ENCODE data around the gene CACNG5. TPM values are rescaled to one million over a fixed set of nuclear protein-coding genes. Genes with fewer than 3 reads are reported as not detected.

The CACNG5 gene
- total RNA-seq, 1 donor from 2014 or later, result not detected

DNA sequence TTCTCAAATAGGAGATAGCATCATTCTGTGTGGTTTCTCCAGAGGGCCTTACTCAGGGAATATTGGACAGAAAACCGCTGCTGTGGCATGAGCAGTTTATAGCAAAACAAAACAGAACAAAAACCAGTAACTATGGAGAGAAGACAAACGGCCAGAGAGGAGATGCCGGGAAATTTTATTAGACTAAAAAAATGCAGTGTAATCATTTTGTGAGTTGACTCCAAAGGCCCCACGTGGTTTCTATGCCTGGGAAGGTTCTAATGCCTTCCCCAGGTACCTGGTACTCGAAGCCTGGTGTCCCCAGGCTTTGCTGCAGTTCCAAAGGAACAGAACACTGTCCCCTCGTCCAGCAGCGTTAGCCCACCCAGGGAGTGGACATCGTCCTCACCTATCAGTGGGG is 12.9 kb upstream of the CACNG5 start:
- DNase-seq (ENCODE audit: low read depth, low spot score), result no peak

DNA sequence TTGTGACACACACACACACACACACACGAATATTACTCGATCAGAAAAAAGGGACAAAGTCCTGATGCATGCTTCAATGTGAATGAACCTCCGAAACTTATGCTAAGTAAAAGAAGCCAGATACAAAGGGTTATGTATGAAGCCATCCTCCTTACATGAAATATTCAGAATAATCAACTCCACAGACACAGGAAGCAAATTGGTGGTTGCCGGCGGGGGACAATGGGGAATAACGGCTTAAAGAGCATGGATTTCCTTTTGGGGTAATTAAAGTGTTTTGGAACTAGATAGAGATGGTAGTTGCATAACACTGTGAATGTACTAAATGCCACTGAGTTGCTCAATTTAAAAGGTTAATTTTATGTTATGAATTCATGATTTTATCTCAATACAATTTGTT is 8.1 kb upstream of the CACNG5 start:
- DNase-seq (ENCODE audit: low read depth, low spot score), result no peak

DNA sequence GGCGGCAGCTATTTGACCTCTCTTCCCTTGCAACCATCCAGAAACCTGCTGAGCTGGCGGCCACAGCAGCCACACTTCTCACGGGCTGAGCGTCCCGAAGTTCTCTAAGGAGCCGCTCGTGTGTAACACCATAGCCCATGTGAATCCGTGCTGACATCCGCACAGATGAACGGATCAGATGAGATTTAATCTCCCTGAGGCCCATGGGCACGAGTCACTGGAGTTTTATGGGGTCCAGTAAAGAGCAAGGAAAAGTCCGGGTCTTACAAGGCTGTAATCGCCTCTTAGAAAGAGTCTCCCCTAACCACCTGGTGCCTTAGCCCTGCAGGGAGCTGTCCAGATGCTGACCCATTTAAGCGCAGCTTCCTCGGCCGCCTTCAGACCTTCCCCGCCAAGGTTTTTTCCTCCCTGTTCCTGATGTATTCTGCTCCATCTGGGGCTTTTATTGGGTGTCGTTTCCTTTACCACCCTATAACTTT is 5.5 kb upstream of the CACNG5 start:
- DNase-seq (ENCODE audit: low read depth, low spot score), result peak; percentile 10

DNA sequence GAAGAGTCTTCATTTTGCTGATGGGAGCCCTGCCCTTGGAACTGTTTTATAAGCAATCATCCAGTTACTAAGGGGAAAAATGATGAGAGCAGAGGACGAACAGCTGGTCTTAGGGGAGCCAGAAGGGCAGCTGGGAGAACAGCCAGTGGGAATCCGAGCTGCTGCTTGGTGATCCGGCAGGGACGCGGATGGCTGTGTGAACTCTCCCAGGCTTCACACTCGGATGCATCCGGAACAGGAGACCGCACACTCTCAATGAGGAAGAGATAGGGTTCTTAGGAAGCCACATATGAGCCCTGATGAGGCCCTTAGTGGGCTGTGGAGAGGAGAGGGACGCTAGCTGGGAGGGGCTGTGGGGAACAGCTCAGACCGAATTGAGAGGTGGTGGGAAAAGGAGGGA is 5.0 kb upstream of the CACNG5 start:
- DNase-seq (ENCODE audit: low read depth, low spot score), result no peak

DNA sequence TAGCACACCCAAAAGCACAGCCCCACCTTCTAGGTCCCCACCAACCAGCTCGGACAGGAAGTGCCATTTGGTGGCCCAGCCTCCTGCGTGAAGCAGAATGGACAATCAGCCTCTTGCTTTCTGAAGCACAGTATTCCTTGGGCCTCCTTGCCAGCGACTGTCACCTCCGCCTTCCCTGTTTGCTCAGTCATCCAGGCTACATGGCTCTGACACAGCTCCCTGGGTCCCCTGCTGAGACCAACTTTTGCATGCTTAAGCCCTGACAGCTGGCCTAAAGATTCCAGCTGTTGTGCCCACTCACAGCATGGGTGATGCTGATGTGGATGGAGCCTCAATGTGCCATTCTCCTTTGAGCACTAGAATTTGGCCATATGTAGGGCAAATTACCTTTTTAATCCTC is 4.5 kb upstream of the CACNG5 start:
- no peak for DNase-seq (ENCODE audit: low read depth, low spot score)

DNA sequence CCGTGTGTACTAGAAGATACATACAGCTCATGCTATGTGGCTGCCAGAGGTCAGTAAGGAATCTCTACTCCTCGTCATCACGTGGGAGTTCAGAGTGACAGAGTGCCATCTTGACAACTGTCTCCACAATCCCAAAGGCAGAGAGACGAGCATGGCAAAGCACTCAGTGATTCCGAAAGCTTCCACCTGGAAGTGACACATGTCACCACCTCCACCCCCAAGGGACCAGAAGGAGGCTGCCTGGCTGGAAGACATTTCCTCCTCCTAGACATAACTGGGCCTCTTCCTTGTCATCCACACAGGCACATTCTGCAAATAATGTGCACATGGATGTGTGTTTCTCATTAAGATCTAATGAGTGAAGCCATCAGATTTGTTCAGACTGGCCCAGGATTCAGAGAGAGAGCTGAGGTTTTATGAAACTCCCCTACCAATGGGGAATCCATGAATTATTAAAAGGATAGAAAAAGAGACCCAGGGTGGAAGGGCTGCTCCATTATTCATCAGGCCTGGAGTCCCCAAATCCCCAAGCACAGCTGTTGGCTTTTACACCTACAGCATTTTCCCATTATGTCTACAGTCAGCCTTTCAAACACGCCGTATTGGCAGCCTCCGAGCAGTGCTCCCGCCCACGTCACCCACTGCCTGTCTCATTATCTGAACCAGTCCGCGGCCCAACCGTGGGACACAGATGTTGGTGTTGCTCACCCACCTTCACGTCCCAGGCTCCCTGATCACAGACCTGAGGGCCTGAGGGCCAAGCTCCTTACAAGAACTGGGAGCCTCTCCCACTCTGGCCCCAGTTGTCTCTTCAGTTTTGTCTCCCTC is 3.3 kb upstream of the CACNG5 start:
- no peak for DNase-seq (ENCODE audit: low read depth, low spot score)

DNA sequence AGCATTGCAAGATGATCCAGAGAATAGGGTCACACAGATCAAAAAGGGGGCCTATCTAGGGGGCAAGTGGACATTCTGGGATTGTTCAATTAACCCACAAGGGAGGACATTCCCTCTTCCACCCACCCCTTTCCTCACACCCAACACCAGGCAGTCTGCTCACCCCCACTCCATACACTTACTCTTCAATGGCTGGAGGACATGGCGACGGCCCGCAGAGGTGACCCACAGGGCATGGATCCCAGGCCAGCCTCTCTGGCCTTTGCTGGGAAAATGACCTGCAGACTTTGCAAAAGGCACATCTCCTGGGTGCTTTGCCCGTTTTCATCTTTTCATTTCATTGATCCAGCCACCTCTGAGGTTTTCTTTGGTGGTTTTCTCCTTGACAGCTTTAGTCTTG is 1.7 kb upstream of the CACNG5 start:
- no peak for DNase-seq (ENCODE audit: low read depth, low spot score)

DNA sequence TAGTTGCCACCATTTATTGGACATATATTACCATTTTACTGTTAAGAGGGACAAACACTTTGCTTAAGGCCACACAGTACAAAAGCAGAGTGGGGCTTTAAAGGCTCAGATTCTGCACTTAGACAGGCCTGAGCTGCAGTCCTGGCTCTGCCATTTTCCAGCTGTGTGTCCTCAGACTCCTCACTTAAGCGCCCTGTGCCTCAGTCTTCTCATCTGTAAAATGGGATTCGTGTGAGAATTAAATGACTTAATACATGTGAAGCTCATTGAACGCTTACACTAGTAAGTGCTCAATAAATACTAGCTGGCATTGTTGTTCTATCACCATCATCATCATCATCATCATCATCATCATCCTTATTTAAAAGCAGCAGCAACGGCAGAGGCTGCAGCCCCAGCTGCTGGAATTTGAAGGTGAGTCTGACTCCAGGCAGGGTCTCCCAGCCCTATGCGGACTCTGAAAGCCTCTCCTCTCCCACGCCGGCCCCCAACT is 445 bp upstream of the CACNG5 start:
- no peak for DNase-seq (ENCODE audit: low read depth, low spot score)

DNA sequence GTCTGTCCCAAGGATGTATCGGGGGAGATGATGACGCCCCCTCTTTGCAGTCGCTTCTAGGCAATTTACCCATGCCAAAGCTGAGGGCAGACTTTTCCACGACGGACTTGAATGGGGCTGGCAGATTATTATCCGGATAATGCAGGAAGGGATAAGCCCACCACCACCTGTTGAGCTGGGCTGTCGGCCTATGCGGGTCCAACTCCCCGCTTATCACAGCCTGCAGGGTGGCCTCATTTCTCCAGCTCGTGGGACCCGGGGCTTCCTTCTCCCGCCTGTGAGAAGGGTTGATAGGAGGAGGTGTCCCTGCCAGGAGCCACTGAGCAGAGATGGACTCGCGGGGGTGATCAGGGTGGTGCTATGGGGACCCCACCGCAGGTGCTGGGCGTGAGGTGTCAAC is 559 bp downstream of the CACNG5 start:
- no peak for DNase-seq (ENCODE audit: low read depth, low spot score)

DNA sequence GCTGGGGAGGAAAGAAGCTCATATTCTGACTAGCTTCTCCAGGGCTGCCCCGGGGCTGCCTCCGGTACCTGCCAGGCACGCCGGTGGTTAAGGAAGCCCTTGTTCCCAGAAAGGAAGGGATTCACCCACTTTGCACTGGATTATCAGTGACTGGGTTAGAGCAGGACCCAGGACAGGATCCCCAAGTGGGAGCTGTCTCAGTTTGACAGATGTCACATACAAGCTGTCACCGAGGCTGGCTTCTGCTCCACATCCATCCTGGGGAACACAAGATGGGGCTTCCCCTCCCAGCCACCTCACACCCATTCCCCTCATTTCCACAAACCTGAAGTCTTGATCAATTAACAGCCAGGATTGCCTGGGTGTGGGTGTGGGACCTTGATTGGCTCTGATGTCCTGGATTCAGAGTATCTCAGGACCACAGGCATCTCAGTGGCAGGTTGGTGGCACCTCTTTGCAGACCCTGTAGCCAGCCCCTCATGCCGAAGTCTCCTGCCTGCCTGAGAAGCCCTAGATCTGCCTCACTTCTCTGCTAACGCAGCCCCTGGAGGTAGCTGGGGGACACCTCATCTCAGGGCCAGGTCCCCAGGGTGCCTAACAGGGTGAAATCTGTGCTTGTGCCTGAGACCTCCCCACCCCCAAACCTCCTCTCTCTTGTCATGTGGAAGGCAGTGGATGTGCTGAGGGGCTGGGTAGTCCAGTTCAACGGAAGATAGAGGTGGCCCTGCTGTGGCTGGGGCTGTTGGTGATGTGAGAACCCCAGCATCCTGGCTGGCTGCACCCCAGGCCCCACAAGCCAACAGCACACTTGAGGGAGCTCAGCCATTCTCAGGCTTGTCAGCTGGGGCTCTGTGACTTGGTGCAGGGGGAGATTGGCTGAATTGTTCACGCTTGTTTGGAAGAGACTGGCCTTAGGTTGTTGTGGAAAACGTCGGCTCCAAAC is 1.4 kb downstream of the CACNG5 start:
- no peak for DNase-seq (ENCODE audit: low read depth, low spot score)

DNA sequence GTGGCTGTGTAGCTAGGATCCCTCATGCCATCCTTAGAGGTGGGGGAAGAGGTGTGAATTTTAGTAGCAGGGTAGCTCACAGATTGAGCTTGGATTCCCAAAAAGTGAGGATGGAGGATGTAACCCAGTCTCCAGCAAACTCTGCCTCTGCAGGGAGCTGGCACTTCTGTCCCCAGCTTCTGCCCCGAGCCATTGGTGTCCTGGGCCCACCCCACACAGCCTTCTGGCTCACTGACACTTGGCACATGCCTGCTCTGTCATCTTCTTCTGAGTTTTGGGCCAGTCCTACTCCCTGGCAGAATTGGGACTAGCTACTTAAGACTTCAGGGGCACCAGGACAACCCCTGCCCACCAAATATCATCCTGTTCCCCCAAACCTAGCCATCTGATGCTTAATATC is 2.3 kb downstream of the CACNG5 start:
- DNase-seq (ENCODE audit: low read depth, low spot score), result no peak

DNA sequence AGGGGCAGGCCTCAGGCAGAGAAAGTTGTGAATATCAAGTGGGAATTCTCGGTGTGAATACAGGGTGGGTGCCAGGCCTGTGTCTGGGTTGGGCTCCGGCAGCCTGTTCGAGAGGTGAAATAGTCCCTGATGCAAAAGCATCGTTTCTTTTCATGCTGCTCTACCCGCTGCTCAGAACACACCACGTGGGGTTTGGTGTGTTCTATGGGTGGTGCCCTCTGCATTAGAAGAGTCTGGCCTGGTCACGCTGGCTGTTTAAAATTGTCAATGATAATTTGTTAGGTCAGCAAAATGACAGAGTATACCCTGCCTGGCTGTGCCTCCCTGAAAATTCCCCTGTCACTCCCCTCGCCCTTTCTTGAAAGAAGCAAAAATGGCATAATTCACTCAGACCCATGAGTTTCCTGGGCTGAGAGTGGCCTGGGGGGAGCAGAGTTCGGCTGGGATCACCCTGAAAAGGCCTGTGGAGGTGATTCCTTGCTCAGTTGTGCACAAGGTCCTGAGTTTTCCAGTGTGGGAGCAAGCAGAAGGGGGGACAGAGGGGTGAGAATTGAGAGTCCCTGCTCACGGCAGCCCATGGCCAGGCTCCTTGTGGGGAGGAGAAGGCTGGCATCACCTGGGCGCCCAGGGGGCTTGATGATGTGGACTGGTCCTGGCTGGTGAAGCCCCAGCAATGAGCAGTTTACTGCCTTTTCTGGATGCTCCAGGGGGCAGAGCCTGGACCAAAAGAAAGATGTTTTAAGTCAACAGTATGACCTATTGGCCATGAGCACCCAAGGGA is 3.2 kb downstream of the CACNG5 start:
- no peak for DNase-seq (ENCODE audit: low read depth, low spot score)

DNA sequence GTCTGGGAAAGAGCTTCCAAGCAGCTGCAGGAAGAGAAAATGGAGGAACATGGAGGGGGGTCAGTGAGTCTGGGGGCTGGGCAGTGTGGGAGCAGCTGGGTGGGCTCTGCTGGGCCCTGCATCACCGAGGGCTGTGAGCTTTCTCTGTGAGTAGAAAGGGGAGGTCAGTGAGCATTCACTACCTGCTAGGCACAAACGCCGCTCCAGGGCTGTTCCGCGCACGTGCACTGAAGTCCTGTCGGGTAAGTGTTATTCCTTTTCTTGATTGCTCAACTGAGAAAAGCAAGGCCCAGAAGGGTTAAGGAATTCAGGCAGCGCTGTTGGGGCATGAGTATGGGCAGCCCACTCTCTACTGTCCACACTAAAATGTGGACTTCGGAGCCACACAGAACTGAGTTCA is 4.7 kb downstream of the CACNG5 start:
- no peak for DNase-seq (ENCODE audit: low read depth, low spot score)

DNA sequence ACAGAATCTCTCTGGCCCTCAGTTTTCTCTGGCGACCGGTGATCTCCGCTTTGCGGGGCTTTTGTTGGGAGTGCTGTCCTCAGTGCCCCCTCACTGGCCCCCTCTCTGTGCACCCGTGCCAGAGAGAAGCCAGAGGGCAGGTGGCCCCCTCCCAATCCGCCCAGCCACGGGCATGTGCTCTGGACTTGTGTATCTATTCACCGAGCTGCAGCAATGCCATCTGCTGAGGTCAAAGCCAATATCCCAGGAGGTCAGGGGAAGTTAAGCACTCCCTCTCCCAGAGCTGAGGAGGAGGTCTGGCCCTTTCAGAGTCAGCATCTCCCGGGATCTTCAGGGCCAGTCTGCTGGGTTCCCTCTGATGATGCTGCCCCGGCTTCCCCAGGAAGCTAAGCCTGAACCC is 5.1 kb downstream of the CACNG5 start:
- DNase-seq (ENCODE audit: low read depth, low spot score), result no peak

DNA sequence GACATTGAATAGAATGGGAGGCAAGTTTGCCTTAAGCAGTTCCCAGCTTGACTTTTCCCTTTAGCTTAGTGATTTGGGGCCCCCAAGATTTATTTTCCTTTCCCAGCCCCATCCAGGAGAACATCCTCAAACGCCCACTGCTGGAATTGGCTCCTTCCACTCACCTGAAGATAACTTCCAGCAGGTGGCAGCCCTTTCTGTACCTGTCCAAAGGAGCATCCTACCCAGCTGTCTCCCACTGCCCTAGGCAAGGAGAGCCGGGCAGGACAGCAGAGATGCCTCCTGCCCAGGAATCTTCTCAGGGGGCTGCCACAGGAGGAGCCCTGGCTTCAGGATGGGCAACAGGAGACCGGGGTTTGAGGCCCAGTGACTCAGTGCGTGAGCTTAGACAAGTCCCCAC is 6.4 kb downstream of the CACNG5 start:
- DNase-seq (ENCODE audit: low read depth, low spot score), result no peak

DNA sequence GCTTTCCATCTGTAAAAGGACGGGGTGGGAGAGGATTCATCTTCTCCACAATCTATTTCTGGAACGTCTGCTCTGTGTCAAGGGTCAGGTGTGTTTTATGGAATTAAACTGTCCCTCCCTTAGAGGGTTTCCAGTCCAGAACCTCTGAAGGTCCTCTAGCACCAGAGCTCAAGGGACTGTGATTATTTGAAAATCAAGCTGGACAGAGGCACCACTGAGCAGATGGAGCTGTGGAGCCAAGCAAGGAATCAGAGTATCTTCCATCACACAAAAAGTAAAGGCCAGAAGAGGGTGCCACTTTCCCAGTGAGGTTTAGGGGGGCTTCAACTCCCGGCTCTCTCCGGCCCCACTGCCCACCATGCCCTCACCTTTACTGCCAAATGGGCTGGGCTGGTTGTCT is 6.8 kb downstream of the CACNG5 start:
- DNase-seq (ENCODE audit: low read depth, low spot score), result no peak

DNA sequence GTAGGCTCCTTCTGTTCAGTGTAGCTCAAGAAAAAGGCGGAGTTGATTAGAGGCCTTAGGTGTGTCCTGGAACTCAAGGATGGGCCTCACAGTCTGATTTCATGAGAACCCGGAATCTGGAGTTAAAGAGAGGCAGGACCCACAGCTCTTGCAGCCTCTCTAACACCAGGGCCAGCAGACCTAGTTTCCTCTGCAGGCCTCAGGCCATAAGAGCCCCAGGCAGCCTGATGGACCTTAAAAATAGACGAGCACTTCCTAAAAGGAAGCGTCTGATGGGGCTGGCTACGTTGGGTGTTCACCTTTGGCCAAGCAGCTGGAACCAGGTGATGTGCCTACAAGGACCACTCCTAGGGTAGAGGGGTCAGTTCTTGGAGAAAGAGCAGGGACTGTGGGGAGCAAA is 7.6 kb downstream of the CACNG5 start:
- DNase-seq (ENCODE audit: low read depth, low spot score), result no peak

DNA sequence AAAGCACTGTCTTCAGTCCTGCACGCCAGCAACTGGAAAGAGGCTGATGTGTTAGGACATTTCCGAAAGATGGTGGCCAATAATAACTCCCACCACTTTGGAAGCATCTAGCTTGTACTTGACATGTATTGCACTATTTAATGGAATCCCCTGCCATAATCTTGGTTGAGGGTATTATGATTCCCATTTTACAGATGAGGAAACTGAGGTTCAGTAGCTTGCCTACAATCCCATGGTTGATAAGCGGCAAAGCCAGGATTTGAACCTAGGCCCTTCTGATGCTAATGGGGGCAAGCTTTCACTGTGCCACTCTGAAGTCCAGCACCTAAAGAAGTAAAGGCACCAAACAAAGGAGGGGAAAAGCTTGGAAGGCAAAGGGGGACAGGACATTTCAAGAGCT is 8.0 kb downstream of the CACNG5 start:
- DNase-seq (ENCODE audit: low read depth, low spot score), result no peak

DNA sequence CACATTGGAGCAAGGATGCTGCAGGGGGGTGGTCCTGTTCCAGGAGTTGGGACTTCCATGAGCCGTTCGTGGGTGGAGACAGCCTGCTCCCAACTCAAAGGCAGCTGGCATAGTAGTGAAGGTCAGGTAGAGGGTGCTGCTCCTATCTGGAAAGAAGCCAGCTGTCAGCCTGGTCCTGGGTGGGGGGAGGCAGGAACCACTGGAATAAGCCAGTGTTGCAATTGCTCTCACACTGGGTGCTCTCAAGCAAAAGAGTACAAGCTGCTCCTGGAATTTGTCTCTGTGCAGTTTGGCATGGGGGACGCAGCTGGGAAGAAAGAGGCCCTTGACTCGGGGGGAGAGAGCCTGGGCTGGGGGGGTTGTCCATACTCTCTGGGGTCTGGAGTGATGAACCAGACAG is 8.7 kb downstream of the CACNG5 start:
- DNase-seq (ENCODE audit: low read depth, low spot score), result no peak

DNA sequence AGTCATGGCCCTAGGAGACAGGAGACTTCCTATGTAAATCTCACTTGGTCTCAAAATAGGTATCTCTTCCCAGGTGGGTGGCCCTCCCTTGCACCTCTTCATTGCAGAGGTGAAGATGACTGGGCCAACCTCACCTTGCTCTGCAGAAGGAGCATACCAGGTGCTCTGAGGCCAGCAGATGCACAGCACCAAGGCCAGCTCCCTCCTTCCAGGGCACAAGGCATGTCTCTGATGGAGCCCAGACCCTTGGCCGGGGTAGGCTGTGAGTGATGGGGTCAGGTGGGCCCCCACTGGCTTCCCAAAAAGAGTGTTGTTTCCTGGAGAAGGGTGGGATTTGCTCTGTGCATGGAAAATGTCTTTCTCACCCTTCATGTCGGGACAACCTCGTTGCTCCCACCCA is 12.8 kb downstream of the CACNG5 start:
- DNase-seq (ENCODE audit: low read depth, low spot score), result no peak

DNA sequence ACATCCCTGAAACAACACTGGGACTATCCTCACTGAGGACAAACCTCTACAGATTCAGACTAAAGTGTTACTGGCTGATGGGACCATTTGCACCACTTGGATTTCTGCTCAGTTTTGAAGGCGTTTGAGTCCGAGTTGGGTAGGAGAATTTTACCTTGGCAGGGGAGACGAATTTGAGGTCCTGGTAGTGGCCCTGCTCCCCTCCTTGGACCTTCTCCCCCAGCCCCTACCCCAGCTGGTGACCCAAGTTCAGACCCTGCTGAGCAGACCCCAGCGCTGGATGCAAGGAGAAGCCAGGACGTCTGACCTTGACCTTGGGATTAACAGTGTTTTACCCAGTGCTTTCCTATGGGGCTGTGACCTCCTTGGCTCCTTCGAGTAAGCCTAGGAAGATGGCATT is 13.6 kb downstream of the CACNG5 start:
- no peak for DNase-seq (ENCODE audit: low read depth, low spot score)
